Neural cell (in vitro differentiated cells): ENCODE measurements around the gene PRKD1. TPM values are rescaled to one million over a fixed set of nuclear protein-coding genes. Genes with fewer than 3 reads are reported as not detected.

Source experiments
- H2AFZ ChIP-seq: fragments of 200-600, 300-800 bp; sonication (generic), shearing (Covaris generic); 2 replicates; pipeline ENCODE4 v1.6.0; 2014; ENCODE audit warnings: low read depth, mild to moderate bottlenecking, antibody characterized with exemption, low read length, moderate library complexity
- H3F3A ChIP-seq: fragments of 200-600 bp; shearing (Covaris generic); 2 replicates; pipeline ENCODE4 v1.6.1; 2016; ENCODE audit warnings: mild to moderate bottlenecking, moderate library complexity, mixed read lengths, antibody characterized with exemption, low read length; ENCODE audit not compliant: insufficient read depth, poor library complexity, severe bottlenecking
- H3K27ac ChIP-seq: fragments of 200-600, 300-800 bp; sonication (generic), shearing (Covaris generic); 2 replicates; pipeline ENCODE4 v1.5.1; 2014; ENCODE audit warnings: mild to moderate bottlenecking, low read length, moderate library complexity
- H3K27me3 ChIP-seq: fragments of 300-800, 200-600 bp; sonication (generic), shearing (Covaris generic); 2 replicates; pipeline ENCODE4 v1.6.0; 2014; ENCODE audit warnings: mild to moderate bottlenecking, low read depth, low read length, moderate library complexity; ENCODE audit not compliant: insufficient read depth
- H3K36me3 ChIP-seq: fragments of 300-800, 200-600 bp; sonication (generic), shearing (Covaris generic); 2 replicates; pipeline ENCODE4 v1.5.1; 2014; ENCODE audit warnings: mild to moderate bottlenecking, antibody characterized with exemption, low read length, moderate library complexity; ENCODE audit not compliant: insufficient read depth
- H3K4me2 ChIP-seq: fragments of 300-800, 200-600 bp; sonication (generic), shearing (Covaris generic); 2 replicates; pipeline ENCODE4 v1.6.0; 2014; ENCODE audit warnings: mild to moderate bottlenecking, low read length
- H3K4me3 ChIP-seq: fragments of 300-800, 200-600 bp; sonication (generic), shearing (Covaris generic); 2 replicates; pipeline ENCODE4 v1.5.1; 2014; ENCODE audit warnings: mild to moderate bottlenecking, low read length, moderate library complexity
- H3K79me2 ChIP-seq: fragments of 200-600 bp; shearing (Covaris generic); replicated peaks from 2 replicates; pipeline ENCODE4 v1.6.0; 2014; ENCODE audit warnings: mild to moderate bottlenecking, low read length, moderate library complexity; ENCODE audit not compliant: insufficient read depth
- H3K9ac ChIP-seq: fragments of 300-800, 200-600 bp; sonication (generic), shearing (Covaris generic); 2 replicates; pipeline ENCODE4 v1.6.1; 2016; ENCODE audit warnings: mild to moderate bottlenecking, low read length, mixed read lengths
- H3K9me2 ChIP-seq: fragments of 200-600 bp; shearing (Covaris generic); 2 replicates; pipeline ENCODE4 v1.6.1; 2016; ENCODE audit warnings: mild to moderate bottlenecking, low read length, mixed read lengths; ENCODE audit not compliant: insufficient read depth
- H3K9me3 ChIP-seq: fragments of 200-600, 300-800 bp; sonication (generic), shearing (Covaris generic); 2 replicates; pipeline ENCODE4 v1.6.1; 2016; ENCODE audit warnings: mild to moderate bottlenecking, mixed run types, low read length, moderate library complexity, mixed read lengths
- H4K20me1 ChIP-seq: fragments of 200-600 bp; shearing (Covaris generic); 2 replicates; pipeline ENCODE4 v1.6.1; 2016; ENCODE audit warnings: mild to moderate bottlenecking, mixed run types; ENCODE audit not compliant: insufficient read depth
- CTCF ChIP-seq: fragments of 450-650 bp; IDR thresholded peaks from 2 replicates; pipeline ENCODE4 v1.5.1; 2014; ENCODE audit warnings: antibody characterized with exemption, mild to moderate bottlenecking, moderate library complexity; ENCODE audit not compliant: poor library complexity, severe bottlenecking
- EP300 ChIP-seq: fragments of 450-650 bp; conservative IDR thresholded peaks from 2 replicates; pipeline ENCODE4 v1.6.1; 2014; ENCODE audit warnings: antibody characterized with exemption, mild to moderate bottlenecking, moderate library complexity; ENCODE audit not compliant: poor library complexity, severe bottlenecking
- EZH2 ChIP-seq: fragments of 200-600, 300-800 bp; shearing (Covaris generic), sonication (generic); IDR thresholded peaks from 2 replicates; pipeline ENCODE4 v1.6.1; 2014; ENCODE audit warnings: antibody characterized with exemption, low read length, borderline replicate concordance, mild to moderate bottlenecking; ENCODE audit not compliant: insufficient read depth, poor library complexity, severe bottlenecking
- MXI1 ChIP-seq: fragments of 450-650 bp; conservative IDR thresholded peaks from 2 replicates; pipeline ENCODE4 v1.6.1; 2014; ENCODE audit warnings: antibody characterized with exemption, mild to moderate bottlenecking; ENCODE audit not compliant: poor library complexity, severe bottlenecking
- POLR2AphosphoS5 ChIP-seq: IDR thresholded peaks from 2 replicates; pipeline ENCODE4 v1.6.1; 2012
- RAD21 ChIP-seq: fragments of 450-650 bp; conservative IDR thresholded peaks from 2 replicates; pipeline ENCODE4 v1.6.1; 2014; ENCODE audit warnings: antibody characterized with exemption, mild to moderate bottlenecking, moderate library complexity
- REST ChIP-seq: IDR thresholded peaks from 2 replicates; pipeline ENCODE4 v1.6.1; 2012; ENCODE audit warnings: borderline replicate concordance
- SMC3 ChIP-seq: fragments of 450-650 bp; conservative IDR thresholded peaks from 2 replicates; pipeline ENCODE4 v1.6.1; 2014; ENCODE audit warnings: antibody characterized with exemption, mild to moderate bottlenecking, moderate library complexity; ENCODE audit not compliant: poor library complexity
- TAF1 ChIP-seq: IDR thresholded peaks from 2 replicates; pipeline ENCODE4 v1.6.1; 2012; ENCODE audit warnings: low read depth
- polyA plus RNA-seq: library from polyadenylated mRNA; depleted of rRNA; stranded (reverse); fragments of >200 nt; gene quantifications from 2 replicates; pipeline ENCODE4 v1.2.3, GENCODE V29; 2014

The PRKD1 gene
- polyA plus RNA-seq, 1 donor from 2014 or later, result 9.6 TPM

- Histone ChIP-seq H3K9me3 (no peaks in the 10 kb centered on the region), H3F3A (no peaks in the 10 kb centered on the region), H3K9ac (no peak overlapping the region), H3K9me2 (no peaks in the 10 kb centered on the region), H2AFZ (no peak overlapping the region), H3K4me3 (no peak overlapping the region), H3K27me3 (no peaks in the 10 kb centered on the region), H4K20me1 (no peaks in the 10 kb centered on the region), H3K79me2 (no peaks in the 10 kb centered on the region), H3K27ac (no peak overlapping the region), H3K36me3 (no peaks in the 10 kb centered on the region), H3K4me2 (no peak overlapping the region)
- TF ChIP-seq POLR2AphosphoS5, result no peak
- no peak for TF ChIP-seq EP300
- TF ChIP-seq MXI1, result no peak
- no peak for TF ChIP-seq RAD21
- TF ChIP-seq CTCF, result no peak
- no peak for TF ChIP-seq TAF1
- TF ChIP-seq SMC3, result no peak
Measured at GRCh38 chr14:29745863-29746262, 181.8 kb downstream of the PRKD1 start.

- H3K27me3 ChIP-seq, result no peaks in the 10 kb centered on the region
- no peak overlapping the region for H3K27ac ChIP-seq
- H3K9ac ChIP-seq, result no peak overlapping the region
- H3K9me2 ChIP-seq, result no peaks in the 10 kb centered on the region
- H3K4me3 ChIP-seq, result no peak overlapping the region
- H2AFZ ChIP-seq, result no peak overlapping the region
- H3K9me3 ChIP-seq, result no peaks in the 10 kb centered on the region
- no peaks in the 10 kb centered on the region for H3K36me3 ChIP-seq
- H3K79me2 ChIP-seq, result no peaks in the 10 kb centered on the region
- H3F3A ChIP-seq, result no peaks in the 10 kb centered on the region
- no peak overlapping the region for H3K4me2 ChIP-seq
- H4K20me1 ChIP-seq, result no peaks in the 10 kb centered on the region
- TF ChIP-seq SMC3, result no peak
- TF ChIP-seq MXI1, result no peak
- TF ChIP-seq CTCF, result no peak
- TF ChIP-seq POLR2AphosphoS5, result no peak
- no peak for TF ChIP-seq EP300
- TF ChIP-seq REST, result no peak
- no peak for TF ChIP-seq RAD21
- TF ChIP-seq EZH2, result no peak
- TF ChIP-seq TAF1, result no peak
Measured at GRCh38 chr14:29743531-29743930, 184.1 kb downstream of the PRKD1 start.
